HG02763 (cell line): ENCODE results near the gene HEATR3.

ENCODE experiments used
- ATAC-seq: cut with Tn5 transposase; IDR thresholded peaks from one replicate; pipeline ENCODE4 v1.9.1; 2021; ENCODE audit warnings: mild to moderate bottlenecking, moderate library complexity; ENCODE audit not compliant: unreplicated experiment

The HEATR3 gene

DNA sequence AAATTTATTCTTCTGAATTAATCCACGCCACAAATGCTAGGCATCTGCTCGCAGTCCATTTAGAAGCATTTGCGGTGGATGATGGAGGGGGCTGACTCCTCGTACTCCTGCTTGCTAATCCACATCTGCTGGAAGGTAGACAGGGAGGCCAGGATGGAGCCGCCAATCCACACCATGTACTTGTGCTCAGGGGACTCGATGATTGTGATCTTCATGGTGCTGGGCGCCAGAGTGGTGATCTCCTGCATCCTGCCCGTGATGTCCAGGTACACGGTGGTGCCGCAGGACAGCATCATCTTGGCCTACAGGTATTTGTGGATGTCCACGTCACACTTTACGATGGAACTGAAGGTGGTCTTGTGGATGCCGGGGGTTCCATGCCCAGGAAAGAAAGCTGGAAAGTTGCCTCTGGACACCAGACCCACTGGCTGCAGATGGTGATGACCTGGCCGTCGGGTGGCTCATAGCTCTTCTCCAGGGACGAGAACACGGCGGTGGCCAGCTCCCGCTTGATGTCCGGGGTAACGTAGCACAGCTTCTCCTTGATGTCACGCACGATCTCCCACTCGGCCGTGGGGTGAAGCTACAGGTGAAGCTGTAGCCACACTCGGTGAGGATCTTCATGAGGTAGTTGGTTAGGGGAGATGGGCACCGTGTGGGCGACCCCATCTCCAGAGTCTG lies 7.5 kb upstream of the HEATR3 start:
- no peak for ATAC-seq

DNA sequence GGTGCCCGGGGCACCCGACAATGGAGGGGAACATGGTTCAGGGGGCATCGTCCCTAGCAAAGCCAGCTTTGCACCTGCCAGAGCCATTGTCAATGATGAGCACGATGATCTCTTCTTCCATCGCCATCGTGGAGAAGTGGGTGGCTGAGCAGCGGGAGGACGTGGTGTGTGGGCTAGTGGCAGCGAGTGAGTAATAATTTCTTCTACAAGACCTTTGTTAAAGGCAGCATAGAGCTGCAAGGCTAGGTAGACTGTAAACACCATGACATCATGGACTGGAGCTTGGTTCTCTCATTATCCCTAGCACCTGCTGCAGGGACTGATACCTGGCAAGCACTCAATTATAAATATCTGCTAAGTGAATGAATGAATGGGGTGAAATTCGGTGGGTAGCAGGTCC lies 6.7 kb upstream of the HEATR3 start:
- ATAC-seq, result no peak

DNA sequence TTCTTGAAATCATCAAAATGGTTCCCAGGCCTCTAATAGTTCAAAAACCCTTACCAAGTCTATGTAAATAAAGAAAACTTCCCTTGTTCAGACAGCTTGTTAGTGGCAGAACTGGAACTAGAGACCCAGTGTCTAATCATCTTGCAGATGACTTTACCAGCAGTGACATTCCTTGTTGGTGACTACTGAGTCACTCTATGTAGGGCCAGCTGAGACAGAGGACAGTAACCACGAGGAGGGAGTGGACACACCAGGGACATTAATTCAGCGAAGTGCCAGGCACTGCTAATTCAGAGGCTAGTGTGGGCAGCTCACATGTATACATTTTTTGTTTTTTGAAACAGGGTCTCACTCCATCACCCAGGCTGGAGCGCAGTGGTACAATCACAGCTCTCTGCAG lies 6.1 kb upstream of the HEATR3 start:
- ATAC-seq, result no peak

DNA sequence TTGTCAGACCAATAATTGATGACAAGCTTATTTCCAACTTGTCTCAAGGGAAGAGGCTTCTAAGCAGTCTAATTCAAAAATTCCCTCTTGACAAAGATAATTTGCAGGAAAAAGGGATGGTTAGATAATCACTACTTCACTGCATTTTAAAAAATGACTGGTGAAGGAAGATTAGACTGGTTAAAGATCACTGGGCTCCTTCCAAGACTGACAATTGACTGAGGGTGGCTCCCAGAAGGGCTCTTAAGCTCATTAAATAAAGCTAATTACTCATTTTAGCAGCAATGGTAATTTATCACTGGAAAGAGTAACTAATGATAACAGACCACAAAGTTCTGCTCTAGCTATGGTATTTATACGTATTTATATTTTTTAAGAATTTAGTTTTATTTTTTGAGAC lies 4.4 kb upstream of the HEATR3 start:
- ATAC-seq, result no peak

DNA sequence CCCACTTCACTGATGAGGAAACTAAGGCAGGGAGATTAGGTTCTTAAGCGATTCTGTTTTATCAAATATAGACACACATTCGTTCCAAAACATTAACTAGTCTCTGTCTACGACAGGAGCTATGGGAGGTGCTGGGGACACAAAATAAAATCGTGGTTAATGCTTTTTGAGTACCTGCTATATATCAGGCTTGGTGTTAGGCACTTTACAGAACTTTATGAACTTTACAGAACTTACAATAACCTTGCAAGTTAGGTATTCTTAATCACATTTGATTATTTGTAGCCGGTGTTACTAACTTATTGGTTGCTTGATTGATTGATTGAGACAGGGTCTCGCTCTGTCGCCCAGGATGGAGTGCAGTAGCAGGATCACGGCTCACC lies 538 bp upstream of the HEATR3 start:
- ATAC-seq, result no peak

DNA sequence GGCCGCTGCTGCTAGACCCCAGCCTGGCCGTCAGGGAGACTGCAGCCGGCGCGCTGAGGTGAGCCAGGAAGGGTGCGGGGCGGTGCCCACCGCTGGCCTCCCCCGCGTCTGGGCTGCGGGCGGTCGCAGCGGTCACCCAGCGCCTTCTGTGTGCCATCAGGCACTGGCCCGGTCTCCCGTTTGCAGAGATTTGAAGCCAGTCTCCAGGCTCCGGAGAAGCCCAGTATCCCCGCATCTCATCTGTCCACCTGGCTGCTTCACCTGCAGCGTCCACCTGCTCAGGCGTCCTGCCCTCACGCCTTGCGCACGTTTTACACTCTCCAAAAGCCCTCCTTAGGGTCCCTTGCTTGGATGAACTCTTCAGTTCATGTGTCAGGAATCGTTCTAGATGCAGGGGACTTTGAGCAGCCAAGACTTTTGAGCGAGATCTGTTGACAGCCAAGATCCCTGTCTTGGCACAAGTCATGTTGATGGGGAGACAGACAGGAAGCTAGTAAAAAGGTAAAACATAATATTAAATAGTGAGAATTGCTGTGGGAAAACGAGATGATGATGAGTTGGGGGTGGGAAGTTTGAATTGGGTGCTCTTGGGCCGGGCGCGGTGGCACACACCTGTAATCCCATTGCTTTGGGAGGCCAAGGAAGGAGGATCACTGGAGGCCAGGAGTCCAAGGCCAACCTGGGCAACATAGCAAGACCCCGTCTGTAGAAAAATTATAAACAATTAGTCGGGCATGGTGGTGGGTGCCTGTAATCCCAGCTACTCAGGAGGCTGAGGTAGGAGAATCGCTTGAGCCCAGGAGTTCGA lies 916 bp downstream of the HEATR3 start:
- ATAC-seq, result no peak

DNA sequence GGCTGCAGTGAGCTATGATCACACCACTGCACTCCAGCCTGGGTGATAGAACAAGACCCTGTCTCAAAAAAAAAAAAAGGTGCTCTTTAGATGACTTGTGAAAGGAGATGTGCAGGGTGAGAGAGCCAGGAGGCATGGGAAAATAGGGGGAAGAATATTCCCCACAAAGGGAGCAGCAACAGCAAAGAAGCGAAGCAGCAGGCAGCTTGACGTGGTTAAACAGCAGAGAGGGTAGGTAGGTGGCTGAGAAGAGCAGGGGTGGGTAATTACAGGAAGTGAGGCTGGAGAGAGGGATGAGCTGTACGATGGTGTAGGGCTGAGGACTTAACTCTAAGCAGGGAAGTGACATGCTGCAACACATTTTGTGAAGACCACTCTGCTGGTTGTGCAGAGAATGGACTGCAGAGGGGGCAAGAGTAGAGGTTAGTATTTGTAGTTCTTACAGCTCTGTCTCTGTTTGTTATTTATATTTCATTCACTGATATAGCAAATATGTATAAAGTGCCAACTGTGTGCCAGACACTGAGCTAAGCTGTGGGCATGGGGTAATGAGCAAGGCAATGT lies 1.6 kb downstream of the HEATR3 start:
- ATAC-seq, result no peak

DNA sequence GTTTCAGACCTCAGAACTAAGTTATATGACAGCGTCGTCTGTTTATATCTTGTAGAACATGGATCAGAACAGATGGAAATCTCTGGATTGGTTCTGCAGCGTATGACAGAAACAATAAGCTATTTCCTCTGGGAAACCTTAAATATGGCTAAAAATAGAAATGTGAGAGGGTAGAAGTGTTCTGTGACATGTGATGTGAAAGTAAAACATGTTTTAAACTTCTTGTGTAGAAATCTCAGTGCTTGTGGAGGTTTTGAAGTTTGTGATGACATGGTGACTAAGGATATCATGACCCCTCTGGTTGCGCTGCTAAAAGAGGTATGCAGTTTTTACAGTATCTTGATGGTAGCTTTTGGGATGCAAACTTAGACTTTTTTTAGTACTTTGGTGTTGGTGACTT lies 2.8 kb downstream of the HEATR3 start:
- ATAC-seq, result no peak

DNA sequence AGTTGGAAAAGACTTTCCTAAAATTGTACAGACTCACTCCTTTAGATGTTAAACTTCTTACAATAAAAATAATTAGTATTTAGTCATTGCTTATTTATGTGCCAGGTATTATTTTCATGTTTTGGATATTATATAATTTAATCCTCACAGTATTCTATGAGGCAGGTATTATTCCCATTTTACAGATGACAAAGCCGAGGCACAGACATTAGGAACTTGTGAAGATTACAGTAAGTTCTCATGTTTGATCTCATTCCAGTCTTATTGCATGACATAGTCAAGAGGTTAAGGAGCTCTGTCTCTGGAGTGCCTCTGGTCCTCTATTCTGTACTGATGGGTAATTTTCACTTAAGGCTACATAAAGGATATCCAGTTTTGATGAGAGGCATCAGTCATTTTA lies 3.3 kb downstream of the HEATR3 start:
- no peak for ATAC-seq

DNA sequence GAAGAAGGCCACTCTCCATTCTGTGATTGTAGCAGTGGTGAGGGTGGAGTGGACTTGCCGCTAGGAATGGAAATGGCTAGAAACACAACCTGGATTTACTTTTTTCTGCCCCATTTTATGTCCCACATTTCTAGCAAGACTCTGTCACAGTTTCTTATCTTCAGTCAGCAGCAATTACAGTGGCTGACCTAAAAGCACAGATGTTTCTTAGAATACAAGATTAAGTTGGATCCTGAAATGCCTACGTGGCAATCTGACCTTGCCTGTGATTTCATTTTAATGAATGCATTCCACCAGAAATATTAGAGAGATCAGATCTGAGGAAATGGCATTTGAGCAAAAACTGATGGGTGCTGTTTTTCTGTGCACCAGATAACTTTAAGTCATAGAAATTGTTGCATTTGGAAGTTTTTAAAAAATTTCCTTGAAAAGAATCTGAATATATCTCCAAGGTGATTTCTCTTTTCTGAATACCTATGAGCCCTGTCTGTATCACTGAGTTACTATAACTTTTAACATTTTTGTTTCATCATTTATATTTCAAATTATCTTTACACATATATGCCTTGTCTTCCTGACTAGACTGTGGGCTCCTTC lies 5.4 kb downstream of the HEATR3 start:
- ATAC-seq, result no peak

DNA sequence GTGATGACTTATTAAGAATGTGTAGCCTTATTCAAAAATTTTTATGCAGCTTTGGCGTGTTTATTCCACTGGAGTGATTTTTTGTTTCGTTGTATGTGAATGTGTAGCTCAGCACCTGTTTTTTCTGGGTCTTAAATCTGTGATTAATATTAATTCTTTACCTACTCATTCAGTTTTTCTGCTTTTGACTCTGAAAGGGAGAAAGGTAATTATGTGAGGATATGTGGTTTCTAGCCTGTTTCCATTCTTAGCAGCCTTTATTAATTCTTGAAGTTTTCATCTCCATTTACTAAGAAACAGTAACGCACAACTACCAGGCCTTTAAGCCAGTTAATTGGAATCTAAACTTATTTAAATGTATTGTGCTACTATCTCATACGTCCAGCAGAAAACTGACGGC lies 7.0 kb downstream of the HEATR3 start:
- no peak for ATAC-seq

DNA sequence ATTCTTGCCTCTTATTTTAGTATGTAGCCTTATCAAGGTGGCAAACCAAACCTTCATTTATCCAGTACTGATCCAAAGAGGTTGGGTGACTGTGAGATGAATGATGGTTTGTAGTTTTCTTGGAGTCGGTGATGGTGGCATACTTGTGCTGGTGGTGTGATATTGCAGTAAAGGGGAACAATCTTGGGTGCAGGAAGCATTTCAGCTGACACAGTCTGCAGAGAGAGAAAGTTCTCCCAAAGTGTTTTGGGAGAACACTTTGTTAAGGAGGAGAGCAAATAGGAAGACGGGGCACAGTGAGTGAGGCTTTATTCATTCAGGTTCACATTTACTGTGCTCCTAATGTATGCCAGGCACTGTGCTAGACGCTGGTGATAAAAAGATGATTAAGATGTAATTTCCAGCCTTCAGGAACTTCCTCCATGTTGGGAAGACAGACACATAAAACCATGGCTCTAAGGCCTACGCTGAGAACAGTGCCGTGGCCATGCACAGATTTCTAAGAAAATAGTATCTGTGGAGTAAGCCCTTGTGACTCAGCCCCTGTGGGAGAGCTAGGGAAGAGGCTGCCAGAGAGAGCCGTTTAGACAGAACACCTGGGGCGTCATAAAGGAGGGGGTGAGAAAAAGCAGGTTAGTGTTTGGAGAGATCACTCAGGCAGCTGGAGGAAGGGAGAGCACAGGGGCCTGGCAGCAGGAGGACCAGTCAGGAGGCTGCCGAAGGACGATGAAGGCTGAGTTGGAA lies 13.8 kb downstream of the HEATR3 start:
- ATAC-seq, result no peak

DNA sequence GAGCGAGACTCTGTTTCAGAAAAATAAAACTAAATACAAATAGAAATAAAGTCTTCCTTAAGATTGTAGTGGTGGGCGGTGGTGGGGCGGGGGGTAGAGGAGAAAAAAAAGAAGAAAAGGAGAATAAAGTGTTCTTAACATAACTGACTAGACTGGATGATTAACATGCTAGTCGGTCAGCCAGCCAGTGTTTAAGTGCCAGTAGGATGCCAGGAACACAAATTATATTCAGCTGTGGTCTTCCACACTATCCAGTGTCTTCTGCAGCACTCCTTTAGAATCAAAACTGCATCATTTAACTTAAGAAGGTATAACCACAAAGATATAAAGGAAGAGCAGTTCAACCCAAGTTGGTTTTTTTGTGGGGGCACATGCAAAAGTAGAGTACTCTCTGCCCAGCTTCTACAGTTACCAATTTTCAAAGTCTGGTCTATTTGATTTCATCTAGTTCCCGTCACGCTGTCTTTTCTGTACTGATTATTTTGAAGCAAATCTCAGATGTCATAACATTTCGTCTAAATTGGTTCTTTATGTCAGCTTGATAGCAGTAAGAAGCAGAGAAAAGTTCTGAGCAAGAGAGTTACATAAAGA lies 15.8 kb downstream of the HEATR3 start:
- no peak for ATAC-seq

DNA sequence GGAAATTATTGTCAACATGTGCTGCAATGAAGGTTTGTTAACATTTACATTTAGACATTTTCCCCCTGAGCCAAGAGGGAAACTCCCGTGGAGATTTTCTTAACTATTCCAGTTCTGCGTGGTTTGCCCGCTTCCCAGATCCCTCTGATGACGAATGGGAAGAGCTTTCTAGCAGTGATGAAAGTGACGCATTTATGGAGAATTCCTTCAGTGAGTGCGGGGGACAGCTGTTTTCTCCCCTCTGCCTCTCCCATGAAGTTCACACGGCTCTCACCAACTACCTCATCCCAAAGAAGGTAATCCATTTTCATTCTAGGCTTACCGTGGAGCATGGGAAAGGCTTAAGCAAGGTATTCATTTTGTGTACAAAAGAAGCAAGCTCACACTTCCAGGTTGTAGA lies 18.2 kb downstream of the HEATR3 start:
- ATAC-seq, result no peak

DNA sequence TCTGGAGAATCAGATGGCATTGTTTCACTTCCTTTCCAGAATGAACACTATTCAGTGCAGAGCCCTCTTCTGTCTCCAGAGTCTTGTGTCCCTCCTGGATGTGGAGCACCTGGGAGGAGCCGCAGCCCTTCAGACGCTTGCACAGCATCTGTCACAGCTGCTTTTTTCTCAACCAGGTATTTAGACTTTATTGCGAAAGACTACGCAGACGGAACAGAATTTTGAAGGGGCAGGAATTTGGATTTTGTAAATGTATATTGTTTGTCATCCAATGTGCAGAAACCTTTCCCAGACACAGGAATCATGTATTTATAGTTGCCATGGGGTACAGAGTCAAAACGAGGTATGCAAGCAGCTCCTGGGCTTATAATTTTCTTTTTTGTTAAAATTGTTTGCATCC lies 20.4 kb downstream of the HEATR3 start:
- ATAC-seq, result no peak

DNA sequence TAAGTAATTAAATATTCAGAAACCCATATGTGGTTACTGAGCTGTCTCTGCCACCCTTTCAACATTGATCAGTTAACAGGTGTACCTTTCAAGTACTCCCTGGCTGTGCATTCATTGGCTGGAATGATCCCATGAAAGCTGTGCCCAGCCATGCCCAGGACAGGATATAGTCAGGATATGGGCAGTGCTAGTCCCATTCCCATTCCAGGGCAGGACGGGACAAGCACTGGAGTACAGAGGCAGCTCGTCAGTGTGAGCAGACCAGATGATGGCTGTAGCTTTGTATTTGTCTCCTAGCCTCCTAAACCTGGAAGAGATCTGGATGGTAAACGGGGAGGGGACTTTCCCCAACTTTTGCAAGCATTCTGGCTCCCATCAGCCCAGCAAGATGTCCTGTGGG lies 22.5 kb downstream of the HEATR3 start:
- no peak for ATAC-seq

DNA sequence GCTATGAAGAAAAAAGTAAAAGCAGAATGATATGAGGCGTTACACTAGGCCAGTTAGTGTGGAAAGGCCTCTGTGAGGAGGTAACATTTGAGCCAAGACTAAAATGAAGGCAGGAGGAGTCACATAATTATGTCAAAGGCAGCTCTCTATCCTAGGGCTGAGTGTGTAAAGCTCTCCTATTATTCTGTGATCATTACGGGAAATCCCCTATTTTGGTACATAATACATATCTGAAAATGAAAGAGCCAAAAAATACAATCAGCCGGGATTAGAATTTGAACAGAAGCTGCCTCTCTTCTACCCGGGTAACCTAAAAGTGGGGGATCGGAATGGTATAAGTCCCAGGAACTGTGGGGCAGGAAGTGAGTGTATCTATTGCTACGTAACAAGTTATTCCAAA lies 27.1 kb downstream of the HEATR3 start:
- ATAC-seq, result no peak

DNA sequence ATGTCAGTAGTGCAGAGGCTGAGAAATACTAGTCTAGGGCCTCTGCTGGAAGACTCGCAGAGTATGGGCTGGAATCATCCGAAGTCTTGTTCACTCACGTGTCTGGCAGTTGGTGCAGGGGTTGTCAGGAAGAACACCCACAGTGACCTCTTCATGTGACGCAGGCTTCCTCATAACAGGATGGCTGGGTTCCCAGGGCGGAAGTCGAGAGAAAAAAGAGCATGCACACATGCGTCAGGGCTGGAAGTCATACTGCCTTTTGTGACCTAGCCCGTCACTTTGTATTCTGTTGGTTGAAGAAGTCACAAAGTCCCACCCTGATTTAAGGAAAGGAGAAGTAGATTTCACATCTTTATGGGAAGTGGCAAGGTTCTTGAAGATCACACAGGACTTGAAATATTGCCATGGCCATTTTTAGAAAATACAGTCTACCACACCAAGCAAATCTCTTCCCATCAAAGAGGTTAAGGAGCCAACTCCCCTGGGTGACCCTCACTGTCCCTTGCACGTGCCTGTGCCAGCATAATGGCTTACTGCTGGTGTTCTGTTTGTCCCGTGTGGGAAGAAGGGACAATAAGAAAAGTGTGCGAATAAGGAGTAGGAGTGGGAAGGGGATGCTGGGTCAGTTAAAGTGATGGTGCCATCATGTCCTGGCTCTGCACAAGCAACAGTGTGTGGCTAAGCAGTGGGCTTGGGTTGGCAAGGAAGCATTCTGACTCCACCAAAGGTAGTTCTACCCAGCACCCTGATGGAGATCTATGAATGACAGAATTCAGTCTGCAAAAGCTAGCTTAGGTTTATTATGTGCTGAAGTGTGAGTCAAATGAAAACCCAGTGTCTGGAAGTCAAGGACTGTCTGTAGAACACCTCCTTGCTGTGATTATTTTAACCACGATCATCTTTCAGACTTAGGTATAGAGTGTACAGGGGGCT lies 28.1 kb downstream of the HEATR3 start:
- ATAC-seq, result no peak

DNA sequence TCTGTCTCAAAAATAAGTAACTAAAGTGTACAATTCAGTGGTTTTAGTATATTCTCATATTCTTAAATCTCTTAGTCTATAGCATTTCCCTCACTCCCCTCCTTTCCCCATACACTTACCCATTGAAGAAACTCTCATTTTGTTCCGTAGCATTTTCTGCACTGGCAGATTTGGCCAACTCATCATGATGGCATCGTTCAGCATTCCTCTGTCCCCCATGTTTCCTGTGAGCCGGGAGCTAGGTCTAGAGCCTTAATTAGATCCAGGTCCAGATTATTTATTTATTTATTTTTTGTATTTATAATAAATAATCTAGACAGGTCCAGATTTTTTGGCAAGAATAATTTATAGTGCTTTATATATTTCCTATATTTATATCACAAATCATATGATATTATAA lies 31.0 kb downstream of the HEATR3 start:
- no peak for ATAC-seq
